MCF 10A (cell line): ENCODE measurements around the gene PI16. TPM values are rescaled to one million over a fixed set of nuclear protein-coding genes. Genes with fewer than 3 reads are reported as not detected.

ENCODE experiments used
- BruUV-seq: library from RNA; stranded (reverse); fragments of 400-500 nt; replicated peaks from 2 replicates; lab custom pipeline; 2021; lab: Mats Ljungman, UMichigan
- CTCF ChIA-PET: fragments of 300-600 bp; sonication (Branson Sonifier 250); formaldehyde crosslinking; extraction: SDS; loops from one replicate; lab custom pipeline; 2021; ENCODE audit warnings: antibody characterized with exemption, inconsistent platforms; lab: Yijun Ruan, JAX
- POLR2A ChIA-PET: fragments of 300-600, 350-650 bp; sonication (Branson Sonifier 250); formaldehyde crosslinking; extraction: SDS; loops from one replicate; lab custom pipeline; 2020; ENCODE audit warnings: antibody characterized with exemption, inconsistent platforms; lab: Yijun Ruan, JAX
- DNase-seq: peaks from one replicate; pipeline ENCODE4 v3.0.0-alpha.2; 2018; ENCODE audit not compliant: unreplicated experiment
- H3K27ac Mint-ChIP-seq: one replicate; pipeline ENCODE4 v1.8.0; 2022; ENCODE audit warnings: mild to moderate bottlenecking, low read depth, mixed read lengths; ENCODE audit not compliant: unreplicated experiment
- H3K27me3 Mint-ChIP-seq: one replicate; pipeline ENCODE4 v1.8.0; 2022; ENCODE audit warnings: mixed read lengths; ENCODE audit not compliant: insufficient read depth, unreplicated experiment
- H3K36me3 Mint-ChIP-seq: one replicate; pipeline ENCODE4 v1.8.0; 2022; ENCODE audit warnings: mild to moderate bottlenecking, moderate library complexity, mixed read lengths; ENCODE audit not compliant: insufficient read depth, unreplicated experiment
- H3K4me1 Mint-ChIP-seq: one replicate; pipeline ENCODE4 v1.8.0; 2022; ENCODE audit warnings: mixed read lengths; ENCODE audit not compliant: insufficient read depth, unreplicated experiment
- H3K4me3 Mint-ChIP-seq: one replicate; pipeline ENCODE4 v1.8.0; 2022; ENCODE audit warnings: mild to moderate bottlenecking, moderate library complexity, mixed read lengths; ENCODE audit not compliant: unreplicated experiment
- H3K9me3 Mint-ChIP-seq: one replicate; pipeline ENCODE4 v1.8.0; 2022; ENCODE audit warnings: mixed read lengths; ENCODE audit not compliant: unreplicated experiment
- CTCF ChIP-seq: fragments of 200-600 bp; IDR thresholded peaks from one replicate; pipeline ENCODE4 v1.8.0; 2022; ENCODE audit warnings: antibody characterized with exemption, mild to moderate bottlenecking; ENCODE audit not compliant: unreplicated experiment
- intact Hi-C: fragments of 100-400 bp; cut with micrococcal nuclease; formaldehyde crosslinking; loops from 2 replicates; pipeline ENCODE4 v1.14.1; 2022
- total RNA-seq: library from RNA; stranded (reverse); gene quantifications from 2 replicates; pipeline ENCODE4 v1.2.3, GENCODE V29; 2022

The PI16 gene
- total RNA-seq, 1 experiment from 2014 or later = not detected

- Mint-ChIP-seq H3K27me3 (no peaks in the 10 kb centered on the region), H3K9me3 (no peaks in the 10 kb centered on the region), H3K36me3 (peaks cover 73% of the 10 kb centered on the region), H3K4me3 (no peak overlapping the region), H3K4me1 (peaks cover 10% of the 10 kb centered on the region), H3K27ac (no peak overlapping the region)
- no TSS peak for BruUV-seq
- ChIA-PET POLR2A (no interaction called here), CTCF (interaction anchor here (1.1 kb wide), 1 partner anchor 44 kb away, joined by 3 read pairs; no protein-coding TSS in a partner anchor)
- DNase-seq = no peak
- TF ChIP-seq CTCF = no peak
- intact Hi-C loops = no loop called here
Observed at GRCh38 chr6:36973647-36974046, 19.1 kb downstream of the PI16 start.

- Mint-ChIP-seq H3K27ac (no peak overlapping the region), H3K27me3 (no peaks in the 10 kb centered on the region), H3K4me1 (peaks cover 3% of the 10 kb centered on the region), H3K36me3 (peaks cover 55% of the 10 kb centered on the region), H3K9me3 (no peaks in the 10 kb centered on the region), H3K4me3 (no peak overlapping the region)
- no peak for DNase-seq
- no peak for TF ChIP-seq CTCF
- CTCF ChIA-PET = interaction anchor here (0.6 kb wide), 2 partner anchors 216 to 234 kb away, joined by 3 read pairs; no protein-coding TSS in a partner anchor
- BruUV-seq = no TSS peak
- POLR2A ChIA-PET = interaction anchor here (1.1 kb wide), 1 partner anchor 11 kb away, joined by 4 read pairs; the partner anchor contains the start of gene MTCH1
- intact Hi-C loops = no loop called here
Observed at GRCh38 chr6:36975231-36976006, 20.9 kb downstream of the PI16 start.

GRCh38 chr6:36976007-36976264 is 21.4 kb downstream of the PI16 start:
- H3K36me3 Mint-ChIP-seq = peaks cover 55% of the 10 kb centered on the region
- no TSS peak for BruUV-seq
- CTCF ChIA-PET = interaction anchor here (0.6 to 1.0 kb wide), 3 partner anchors 91 to 233 kb away, joined by 3 to 4 read pairs (median 3); partner anchors contain the start of gene C6orf89
- POLR2A ChIA-PET = no interaction called here
- no peak overlapping the region for H3K4me3 Mint-ChIP-seq
- H3K27me3 Mint-ChIP-seq = no peaks in the 10 kb centered on the region
- H3K27ac Mint-ChIP-seq = no peak overlapping the region
- H3K4me1 Mint-ChIP-seq = peaks cover 6% of the 10 kb centered on the region
- intact Hi-C loops = no loop called here
- TF ChIP-seq CTCF = no peak
- H3K9me3 Mint-ChIP-seq = no peaks in the 10 kb centered on the region
- no peak for DNase-seq

GRCh38 chr6:36976509-36976908 is 22.0 kb downstream of the PI16 start:
- Mint-ChIP-seq H3K4me3 (no peak overlapping the region), H3K9me3 (no peaks in the 10 kb centered on the region), H3K27ac (no peak overlapping the region), H3K27me3 (no peaks in the 10 kb centered on the region), H3K4me1 (peaks cover 8% of the 10 kb centered on the region), H3K36me3 (peaks cover 54% of the 10 kb centered on the region)
- no peak for TF ChIP-seq CTCF
- ChIA-PET CTCF (interaction anchor here (0.7 to 1.0 kb wide), 2 partner anchors 41 to 91 kb away, joined by 3 to 4 read pairs; partner anchors contain the start of gene C6orf89), POLR2A (no interaction called here)
- intact Hi-C loops = no loop called here
- no peak for DNase-seq
- no TSS peak for BruUV-seq
